Neuron (in vitro differentiated cells): ENCODE results near the gene SDHA.
"Not testable (repeated sequence)": the region's sequence is repeated elsewhere in the genome, so short reads cannot be mapped to it uniquely, and the experiment has no call there.

Experiments
- H2AFZ ChIP-seq: one replicate; pipeline ENCODE4 v1.6.1; 2013; ENCODE audit warnings: low read depth, mild to moderate bottlenecking, inconsistent platforms, low read length, moderate library complexity
- H3K27me3 ChIP-seq: one replicate; pipeline ENCODE4 v1.6.1; 2013; ENCODE audit warnings: low read length; ENCODE audit not compliant: insufficient read depth
- H3K36me3 ChIP-seq: one replicate; pipeline ENCODE4 v1.6.1; 2013; ENCODE audit warnings: low read length; ENCODE audit not compliant: insufficient read depth
- H3K4me1 ChIP-seq: one replicate; pipeline ENCODE4 v1.6.1; 2013; ENCODE audit warnings: low read length; ENCODE audit not compliant: insufficient read depth
- H3K4me3 ChIP-seq: 2 replicates; pipeline ENCODE4 v1.5.1; 2013; ENCODE audit warnings: mild to moderate bottlenecking, low read length, moderate library complexity
- H3K9me3 ChIP-seq: one replicate; pipeline ENCODE4 v1.6.1; 2013; ENCODE audit warnings: low read length

SDHA gene

GRCh38 chr5:217494-218456 is at the start of gene SDHA, which contains the start of gene CCDC127:
SDHA (plus strand) TSS chr5:218320; CDS start chr5:218356, 36 bp downstream.
CCDC127 (minus strand) TSS chr5:218153; CDS start chr5:216849, 1,304 bp downstream.
- H3K4me1 ChIP-seq: peaks cover 19% of the 10 kb centered on the region
- H3K27me3 ChIP-seq, H3K9me3 ChIP-seq: not testable (repeated sequence)
- H3K4me3 ChIP-seq: peak within 1 kb of the TSS; percentile 83
- peaks cover 12% of the 10 kb centered on the region for H3K36me3 ChIP-seq
- H2AFZ ChIP-seq: peak within 1 kb of the TSS; percentile 72

GRCh38 chr5:169071-169727 is 48.9 kb upstream of the SDHA start:
- Histone ChIP-seq H3K9me3 (peaks cover under 1% of the 10 kb centered on the region), H3K4me1 (peaks cover 54% of the 10 kb centered on the region), H3K27me3 (no peaks in the 10 kb centered on the region), H3K4me3 (no peak overlapping the region), H3K36me3 (peaks cover 14% of the 10 kb centered on the region), H2AFZ (no peak overlapping the region)

- Histone ChIP-seq H3K27me3 (no peaks in the 10 kb centered on the region), H2AFZ (no peak overlapping the region), H3K4me3 (no peak overlapping the region), H3K36me3 (peaks cover 18% of the 10 kb centered on the region), H3K9me3 (no peaks in the 10 kb centered on the region), H3K4me1 (peaks cover 54% of the 10 kb centered on the region)
Observed at GRCh38 chr5:169728-170094, 48.4 kb upstream of the SDHA start.

- Histone ChIP-seq H3K27me3 (no peaks in the 10 kb centered on the region), H2AFZ (no peak overlapping the region), H3K4me1 (peaks cover 54% of the 10 kb centered on the region), H3K36me3 (peaks cover 22% of the 10 kb centered on the region), H3K9me3 (no peaks in the 10 kb centered on the region), H3K4me3 (peak overlapping the region; percentile 12)
Observed at GRCh38 chr5:170971-171800, 46.9 kb upstream of the SDHA start.

- Histone ChIP-seq H3K36me3 (peaks cover 22% of the 10 kb centered on the region), H2AFZ (no peak overlapping the region), H3K9me3 (no peaks in the 10 kb centered on the region), H3K4me3 (no peak overlapping the region), H3K4me1 (peaks cover 51% of the 10 kb centered on the region), H3K27me3 (no peaks in the 10 kb centered on the region)
Observed at GRCh38 chr5:171801-172331, 46.3 kb upstream of the SDHA start.

GRCh38 chr5:172421-172820 is 45.7 kb upstream of the SDHA start:
- no peaks in the 10 kb centered on the region for H3K27me3 ChIP-seq
- no peak overlapping the region for H2AFZ ChIP-seq
- no peaks in the 10 kb centered on the region for H3K9me3 ChIP-seq
- no peak overlapping the region for H3K4me3 ChIP-seq
- peaks cover 45% of the 10 kb centered on the region for H3K4me1 ChIP-seq
- peaks cover 22% of the 10 kb centered on the region for H3K36me3 ChIP-seq

- H3K9me3 ChIP-seq: no peaks in the 10 kb centered on the region
- H3K27me3 ChIP-seq: no peaks in the 10 kb centered on the region
- peaks cover 22% of the 10 kb centered on the region for H3K36me3 ChIP-seq
- peaks cover 41% of the 10 kb centered on the region for H3K4me1 ChIP-seq
- H3K4me3 ChIP-seq: no peak overlapping the region
- no peak overlapping the region for H2AFZ ChIP-seq
Observed at GRCh38 chr5:172841-173251, 45.3 kb upstream of the SDHA start.

GRCh38 chr5:173392-174290 is 44.5 kb upstream of the SDHA start:
- Histone ChIP-seq H2AFZ (no peak overlapping the region), H3K4me1 (peaks cover 34% of the 10 kb centered on the region), H3K4me3 (no peak overlapping the region)

GRCh38 chr5:174291-174600 is 43.9 kb upstream of the SDHA start:
- Histone ChIP-seq H3K4me1 (peaks cover 30% of the 10 kb centered on the region), H2AFZ (no peak overlapping the region), H3K4me3 (no peak overlapping the region), H3K9me3 (no peaks in the 10 kb centered on the region), H3K27me3 (no peaks in the 10 kb centered on the region), H3K36me3 (peaks cover 22% of the 10 kb centered on the region)

More at GRCh38 chr5:173392-174290, 44.5 kb upstream of the SDHA start:
- Histone ChIP-seq H3K36me3 (peaks cover 22% of the 10 kb centered on the region), H3K27me3 (no peaks in the 10 kb centered on the region), H3K9me3 (no peaks in the 10 kb centered on the region)

GRCh38 chr5:174876-175465 is 43.1 kb upstream of the SDHA start:
- Histone ChIP-seq H3K36me3 (peaks cover 26% of the 10 kb centered on the region), H3K4me3 (no peak overlapping the region), H2AFZ (no peak overlapping the region), H3K9me3 (no peaks in the 10 kb centered on the region), H3K27me3 (no peaks in the 10 kb centered on the region), H3K4me1 (peaks cover 23% of the 10 kb centered on the region)

- H3K36me3 ChIP-seq: peaks cover 33% of the 10 kb centered on the region
- H3K27me3 ChIP-seq: no peaks in the 10 kb centered on the region
- H3K4me1 ChIP-seq: peaks cover 10% of the 10 kb centered on the region
- H3K4me3 ChIP-seq: no peak overlapping the region
- H2AFZ ChIP-seq: no peak overlapping the region
- H3K9me3 ChIP-seq: no peaks in the 10 kb centered on the region
Observed at GRCh38 chr5:176296-176823, 41.8 kb upstream of the SDHA start.
